Caco-2 (cell line): Measurements from ENCODE around the gene FADD. TPM values are rescaled to one million over a fixed set of nuclear protein-coding genes. Genes with fewer than 3 reads are reported as not detected.

Source experiments
- BruUV-seq: library from RNA; stranded (reverse); fragments of 400-500 nt; replicated peaks from 2 replicates; lab custom pipeline; 2021; lab: Mats Ljungman, UMichigan
- CTCF ChIA-PET: fragments of 300-600 bp; sonication (Branson Sonifier 250); formaldehyde crosslinking; loops from one replicate; lab custom pipeline; 2022; ENCODE audit warnings: antibody characterized with exemption; lab: Charles Lee
- POLR2A ChIA-PET: fragments of 300-600 bp; sonication (Branson Sonifier 250); formaldehyde crosslinking; loops from one replicate; lab custom pipeline; 2022; ENCODE audit warnings: antibody characterized with exemption; lab: Charles Lee
- DNase-seq, 2 experiments: peaks; one replicate each; pipeline versions ENCODE4 v3.0.0 to v3.0.0-alpha.2; 2020 to 2022
- H3K27me3 ChIP-seq: replicated peaks from 2 replicates; pipeline ENCODE4 v1.6.0; 2011; ENCODE audit warnings: low read length; ENCODE audit not compliant: control insufficient read depth, insufficient read depth
- H3K36me3 ChIP-seq: 2 replicates; pipeline ENCODE4 v1.5.1; 2011; ENCODE audit warnings: low read length; ENCODE audit not compliant: control insufficient read depth, insufficient read depth
- H3K4me1 ChIP-seq: fragments of 250-450 bp; sonication (Bioruptor Pico); 2 replicates; pipeline ENCODE4 v1.5.1; 2020; ENCODE audit warnings: mild to moderate bottlenecking
- H3K4me3 ChIP-seq: 2 replicates; pipeline ENCODE4 v1.5.1; 2011; ENCODE audit warnings: low read depth, mild to moderate bottlenecking, control low read depth, low read length
- H3K9me3 ChIP-seq: fragments of 250-450 bp; sonication (Bioruptor Pico); 2 replicates; pipeline ENCODE4 v1.5.1; 2020; ENCODE audit warnings: mild to moderate bottlenecking, moderate library complexity
- H3K27ac Mint-ChIP-seq: one replicate; pipeline ENCODE4 v1.8.0; 2022; ENCODE audit warnings: mixed read lengths; ENCODE audit not compliant: unreplicated experiment
- H3K27me3 Mint-ChIP-seq: one replicate; pipeline ENCODE4 v1.8.0; 2022; ENCODE audit warnings: mixed read lengths; ENCODE audit not compliant: insufficient read depth, unreplicated experiment
- H3K36me3 Mint-ChIP-seq: one replicate; pipeline ENCODE4 v1.8.0; 2022; ENCODE audit warnings: mild to moderate bottlenecking, mixed read lengths; ENCODE audit not compliant: insufficient read depth, unreplicated experiment
- H3K4me1 Mint-ChIP-seq: one replicate; pipeline ENCODE4 v1.8.0; 2022; ENCODE audit warnings: low read depth, mixed read lengths; ENCODE audit not compliant: unreplicated experiment
- H3K4me3 Mint-ChIP-seq: one replicate; pipeline ENCODE4 v1.8.0; 2022; ENCODE audit warnings: mild to moderate bottlenecking, moderate library complexity, mixed read lengths; ENCODE audit not compliant: unreplicated experiment
- H3K9me3 Mint-ChIP-seq: one replicate; pipeline ENCODE4 v1.8.0; 2022; ENCODE audit warnings: mixed read lengths; ENCODE audit not compliant: unreplicated experiment
- intact Hi-C: fragments of 100-400 bp; cut with micrococcal nuclease; formaldehyde crosslinking; loops from one replicate; pipeline ENCODE4 v1.10.0; 2022; ENCODE audit not compliant: unreplicated experiment
- total RNA-seq: library from RNA; stranded (reverse); gene quantifications from 2 replicates; pipeline ENCODE4 v1.2.3, GENCODE V29; 2022
- TF ChIP-seq, protein P1 (sequence below), 2 experiments: fragments of 200-600 bp in 1 of 2; IDR thresholded peaks; 1 replicate in 1 of 2; 2 replicates in 1 of 2; pipeline versions ENCODE4 v1.5.1 to v1.8.0; 2011 to 2022; ENCODE audit warnings: antibody characterized with exemption in 1 of 2, control low read depth in 1 of 2, inconsistent platforms in 1 of 2, low read depth in 1 of 2, low read length in 1 of 2, mild to moderate bottlenecking in 1 of 2, moderate library complexity in 1 of 2; ENCODE audit not compliant: insufficient read depth in 1 of 2, severe bottlenecking in 1 of 2, unreplicated experiment in 1 of 2

Gene FADD
- total RNA-seq, 1 experiment from 2014 or later: 51.3 TPM

DNA sequence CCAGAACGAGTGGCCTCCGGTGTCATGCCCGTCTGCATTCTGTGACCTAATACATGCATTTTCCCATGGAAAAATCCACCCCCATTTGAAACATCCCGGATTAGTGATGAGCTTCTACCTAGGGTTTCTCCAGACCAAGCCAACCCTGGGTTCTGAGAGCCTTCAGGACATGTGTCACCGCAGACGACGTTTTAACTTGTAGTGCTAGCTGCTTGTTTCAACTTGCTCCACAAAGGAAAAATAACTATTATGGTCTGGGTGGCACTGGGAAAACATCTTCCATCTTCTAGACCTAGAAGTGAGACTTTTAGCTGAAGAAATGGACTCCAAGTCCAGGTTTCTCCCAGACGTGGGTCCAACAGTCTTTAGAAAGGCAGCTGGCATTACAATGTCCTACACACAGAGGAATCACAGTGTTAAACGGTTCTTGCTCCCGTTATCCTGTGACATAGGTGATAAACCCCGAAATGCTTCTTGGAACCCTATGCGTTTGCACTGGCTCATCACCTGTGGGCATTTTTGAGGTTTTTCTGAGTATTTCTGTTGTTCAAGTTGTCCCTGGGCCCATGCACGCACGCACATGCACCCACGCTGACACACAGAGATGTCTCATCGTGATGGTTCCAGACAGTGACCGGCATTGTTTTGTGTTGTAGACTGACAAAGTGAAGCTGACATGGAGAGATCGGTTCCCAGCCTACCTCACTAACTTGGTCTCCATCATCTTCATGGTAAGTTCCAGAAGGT lies 46.6 kb upstream of the FADD start:
- Histone ChIP-seq H3K27me3 (no peaks in the 10 kb centered on the region; the same call in 1 of the 2 replicates), H3K9me3 (no peaks in the 10 kb centered on the region), H3K4me1 (no peaks in the 10 kb centered on the region), H3K36me3 (no peaks in the 10 kb centered on the region), H3K4me3 (no peak overlapping the region)
- intact Hi-C loops: no loop called here
- ChIA-PET POLR2A (no interaction called here), CTCF (interaction anchor here (0.6 to 0.7 kb wide), 2 partner anchors 241 to 273 kb away, joined by 3 to 8 read pairs; no protein-coding TSS in a partner anchor)
- no TSS peak for BruUV-seq
- no peak overlapping the region for H3K27ac Mint-ChIP-seq
- no peaks in the 10 kb centered on the region for H3K27me3 Mint-ChIP-seq
- H3K4me3 Mint-ChIP-seq: no peak overlapping the region
- DNase-seq: no peak
- H3K4me1 Mint-ChIP-seq: no peaks in the 10 kb centered on the region
- TF ChIP-seq, protein P1, sequence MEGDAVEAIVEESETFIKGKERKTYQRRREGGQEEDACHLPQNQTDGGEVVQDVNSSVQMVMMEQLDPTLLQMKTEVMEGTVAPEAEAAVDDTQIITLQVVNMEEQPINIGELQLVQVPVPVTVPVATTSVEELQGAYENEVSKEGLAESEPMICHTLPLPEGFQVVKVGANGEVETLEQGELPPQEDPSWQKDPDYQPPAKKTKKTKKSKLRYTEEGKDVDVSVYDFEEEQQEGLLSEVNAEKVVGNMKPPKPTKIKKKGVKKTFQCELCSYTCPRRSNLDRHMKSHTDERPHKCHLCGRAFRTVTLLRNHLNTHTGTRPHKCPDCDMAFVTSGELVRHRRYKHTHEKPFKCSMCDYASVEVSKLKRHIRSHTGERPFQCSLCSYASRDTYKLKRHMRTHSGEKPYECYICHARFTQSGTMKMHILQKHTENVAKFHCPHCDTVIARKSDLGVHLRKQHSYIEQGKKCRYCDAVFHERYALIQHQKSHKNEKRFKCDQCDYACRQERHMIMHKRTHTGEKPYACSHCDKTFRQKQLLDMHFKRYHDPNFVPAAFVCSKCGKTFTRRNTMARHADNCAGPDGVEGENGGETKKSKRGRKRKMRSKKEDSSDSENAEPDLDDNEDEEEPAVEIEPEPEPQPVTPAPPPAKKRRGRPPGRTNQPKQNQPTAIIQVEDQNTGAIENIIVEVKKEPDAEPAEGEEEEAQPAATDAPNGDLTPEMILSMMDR (IDR thresholded peaks at IDR 0.05; ENCODE audit: insufficient read depth in 1 of 2, low read depth in 1 of 2, low read length in 1 of 2, severe bottlenecking in 1 of 2, unreplicated experiment in 1 of 2): no peak
- H3K9me3 Mint-ChIP-seq: no peaks in the 10 kb centered on the region
- H3K36me3 Mint-ChIP-seq: no peaks in the 10 kb centered on the region

DNA sequence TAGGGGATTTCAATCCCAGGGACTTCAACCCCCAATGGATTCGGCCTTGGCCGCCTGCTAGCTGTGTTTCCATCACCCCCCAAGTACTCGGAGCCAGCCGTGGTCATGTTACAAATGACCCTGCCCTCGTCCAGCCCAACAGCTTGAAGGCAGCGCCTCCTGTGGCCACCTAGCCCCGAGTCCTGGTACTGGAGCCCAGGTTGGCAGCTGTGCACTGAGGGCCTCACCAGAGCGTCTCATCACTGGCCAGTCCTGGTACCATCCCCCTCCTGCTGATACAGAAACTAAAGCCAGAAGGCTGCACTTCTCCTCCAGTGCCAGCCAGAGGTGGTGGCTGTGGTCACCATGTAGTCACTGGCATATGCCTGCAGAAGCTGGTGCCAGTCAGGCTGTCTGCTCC lies 44.9 kb upstream of the FADD start:
- no peak overlapping the region for H3K4me3 ChIP-seq
- no peak overlapping the region for H3K4me3 Mint-ChIP-seq
- BruUV-seq: no TSS peak
- H3K27ac Mint-ChIP-seq: no peak overlapping the region
- no peaks in the 10 kb centered on the region for H3K9me3 ChIP-seq
- H3K27me3 ChIP-seq: no peaks in the 10 kb centered on the region; the same call in 1 of the 2 replicates
- no peaks in the 10 kb centered on the region for H3K9me3 Mint-ChIP-seq
- intact Hi-C loops: no loop called here
- TF ChIP-seq, protein P1 (IDR thresholded peaks at IDR 0.05; ENCODE audit: insufficient read depth in 1 of 2, low read depth in 1 of 2, low read length in 1 of 2, severe bottlenecking in 1 of 2, unreplicated experiment in 1 of 2): peak; percentile 46 to 62
- DNase-seq: peak in 1 of 2 experiments; percentile 53
- no peaks in the 10 kb centered on the region for H3K4me1 ChIP-seq
- no peaks in the 10 kb centered on the region for H3K36me3 ChIP-seq
- no peaks in the 10 kb centered on the region for H3K36me3 Mint-ChIP-seq
- ChIA-PET POLR2A (no interaction called here), CTCF (no interaction called here)
- no peaks in the 10 kb centered on the region for H3K4me1 Mint-ChIP-seq
- no peaks in the 10 kb centered on the region for H3K27me3 Mint-ChIP-seq

DNA sequence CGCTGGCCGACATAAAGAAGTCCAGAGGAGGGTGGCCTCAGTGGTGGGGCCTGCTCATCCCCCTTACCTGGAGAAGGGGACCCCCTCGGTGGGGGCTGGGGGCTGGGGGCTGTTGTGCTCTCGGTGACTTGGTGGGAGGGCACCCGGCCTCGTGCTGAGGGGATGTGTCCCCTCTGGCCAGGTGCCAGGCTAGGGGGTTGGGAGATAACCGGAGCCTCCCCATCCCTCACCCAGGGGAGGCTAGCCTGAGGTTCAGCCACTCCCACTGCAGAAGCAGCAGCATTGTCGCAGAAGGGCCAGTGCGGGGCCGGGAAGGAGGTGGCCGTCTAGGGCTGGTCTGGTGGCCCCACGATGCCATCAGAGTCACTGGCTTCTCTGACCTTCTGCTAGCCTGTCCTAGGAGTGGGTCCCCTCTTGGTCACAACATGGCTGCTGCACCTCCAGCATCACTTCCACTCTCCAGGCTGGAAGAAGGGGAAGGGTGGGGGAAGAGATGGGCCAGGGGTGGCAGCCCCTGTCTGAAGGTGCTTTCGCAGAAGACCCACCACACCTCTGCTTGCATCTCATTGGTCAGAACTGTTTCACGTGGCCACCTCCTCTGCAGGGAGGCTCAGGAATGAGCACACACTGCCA lies 44.2 kb upstream of the FADD start:
- intact Hi-C loops: no loop called here
- no peaks in the 10 kb centered on the region for H3K4me1 Mint-ChIP-seq
- TF ChIP-seq, protein P1 (IDR thresholded peaks at IDR 0.05; ENCODE audit: insufficient read depth in 1 of 2, low read depth in 1 of 2, low read length in 1 of 2, severe bottlenecking in 1 of 2, unreplicated experiment in 1 of 2): no peak
- no peak overlapping the region for H3K4me3 Mint-ChIP-seq
- H3K9me3 Mint-ChIP-seq: no peaks in the 10 kb centered on the region
- no peak for DNase-seq
- no peaks in the 10 kb centered on the region for H3K4me1 ChIP-seq
- no TSS peak for BruUV-seq
- no peaks in the 10 kb centered on the region for H3K27me3 Mint-ChIP-seq
- no peak overlapping the region for H3K4me3 ChIP-seq
- no peaks in the 10 kb centered on the region for H3K9me3 ChIP-seq
- no peaks in the 10 kb centered on the region for H3K36me3 Mint-ChIP-seq
- no peaks in the 10 kb centered on the region for H3K36me3 ChIP-seq
- ChIA-PET CTCF (no interaction called here), POLR2A (no interaction called here)
- no peaks in the 10 kb centered on the region; the same call in 1 of the 2 replicates for H3K27me3 ChIP-seq
- no peak overlapping the region for H3K27ac Mint-ChIP-seq
